OCI-LY7 (cell line): ENCODE data around the gene PPA2. TPM values are rescaled to one million over a fixed set of nuclear protein-coding genes. Genes with fewer than 3 reads are reported as not detected.
"Not testable (repeated sequence)": the region's sequence is repeated elsewhere in the genome, so short reads cannot be mapped to it uniquely, and the experiment has no call there.

Source experiments
- BruUV-seq: library from RNA; stranded (reverse); fragments of 400-500 nt; replicated peaks from 2 replicates; lab custom pipeline; 2021; lab: Mats Ljungman, UMichigan
- CTCF ChIA-PET: fragments of 300-600 bp; sonication (Branson Sonifier 250); formaldehyde crosslinking; loops from one replicate; lab custom pipeline; 2022; ENCODE audit warnings: antibody characterized with exemption; ENCODE audit not compliant: unreplicated experiment; lab: Charles Lee
- POLR2A ChIA-PET: fragments of 300-600 bp; sonication (Branson Sonifier 250); formaldehyde crosslinking; loops from one replicate; lab custom pipeline; 2022; ENCODE audit warnings: antibody characterized with exemption; lab: Charles Lee
- DNase-seq: peaks from one replicate; pipeline ENCODE4 v3.0.0-alpha.2; 2015; ENCODE audit warnings: low spot score
- H2AFZ ChIP-seq: fragments of 200-600 bp; sonication (generic), shearing (Covaris generic); 2 replicates; pipeline ENCODE4 v1.6.1; 2014; ENCODE audit warnings: mild to moderate bottlenecking, antibody characterized with exemption, low read length, moderate library complexity
- H3K27ac ChIP-seq: fragments of 200-600 bp; sonication (generic); 2 replicates; pipeline ENCODE4 v1.5.1; 2014; ENCODE audit warnings: mixed run types, low read depth, mild to moderate bottlenecking, moderate library complexity, low read length, inconsistent platforms; ENCODE audit not compliant: poor library complexity, severe bottlenecking
- H3K36me3 ChIP-seq: fragments of 200-600 bp; sonication (generic); 2 replicates; pipeline ENCODE4 v1.6.1; 2014; ENCODE audit warnings: mild to moderate bottlenecking, antibody characterized with exemption, low read length, moderate library complexity, mixed read lengths; ENCODE audit not compliant: insufficient read depth
- H3K4me1 ChIP-seq: fragments of 200-600 bp; sonication (generic); 2 replicates; pipeline ENCODE4 v1.5.1; 2014; ENCODE audit warnings: mild to moderate bottlenecking, low read length; ENCODE audit not compliant: insufficient read depth, poor library complexity, severe bottlenecking
- H3K4me2 ChIP-seq: fragments of 200-600 bp; sonication (generic); 2 replicates; pipeline ENCODE4 v1.6.1; 2014; ENCODE audit warnings: mild to moderate bottlenecking, low read length
- H3K4me3 ChIP-seq: fragments of 200-600 bp; sonication (generic); 2 replicates; pipeline ENCODE4 v1.5.1; 2014; ENCODE audit warnings: mild to moderate bottlenecking, low read depth, low read length; ENCODE audit not compliant: poor library complexity, severe bottlenecking
- H3K79me2 ChIP-seq: fragments of 200-600 bp; sonication (generic); 2 replicates; pipeline ENCODE4 v1.6.1; 2016; ENCODE audit warnings: low read depth, mild to moderate bottlenecking, low read length, moderate library complexity, mixed read lengths; ENCODE audit not compliant: insufficient read depth
- H3K9me2 ChIP-seq: fragments of 200-600 bp; sonication (generic); 2 replicates; pipeline ENCODE4 v1.6.1; 2016; ENCODE audit warnings: mild to moderate bottlenecking, low read length, mixed read lengths; ENCODE audit not compliant: insufficient read depth
- H3K9me3 ChIP-seq: fragments of 200-600 bp; sonication (generic); 2 replicates; pipeline ENCODE4 v1.6.1; 2014; ENCODE audit warnings: mild to moderate bottlenecking, mixed run types, low read length, mixed read lengths
- H4K20me1 ChIP-seq: fragments of 200-600 bp; sonication (generic); 2 replicates; pipeline ENCODE4 v1.6.1; 2014; ENCODE audit warnings: mild to moderate bottlenecking, antibody characterized with exemption, low read length, moderate library complexity, mixed read lengths; ENCODE audit not compliant: insufficient read depth
- EZH2phosphoT487 ChIP-seq: fragments of 200-600 bp; sonication (generic); IDR thresholded peaks from 2 replicates; pipeline ENCODE4 v1.6.1; 2018; ENCODE audit warnings: low read depth, borderline replicate concordance, mild to moderate bottlenecking, mixed run types, antibody characterized with exemption, low read length, moderate library complexity, mixed read lengths
- intact Hi-C: fragments of 100-400 bp; cut with micrococcal nuclease; formaldehyde crosslinking; loops from one replicate; pipeline ENCODE4 v1.10.0; 2022; ENCODE audit not compliant: unreplicated experiment
- total RNA-seq, 2 experiments: library from RNA; depleted of rRNA in 1 of 2; stranded (reverse); fragments of >200 nt in 1 of 2; shearing (Covaris generic) in 1 of 2; gene quantifications; 2 replicates each; pipeline ENCODE4 v1.2.3, GENCODE V29; 2014 to 2022
- TF ChIP-seq, protein P1 (sequence below): fragments of 200-600 bp; sonication (generic); conservative IDR thresholded peaks from 2 replicates; pipeline ENCODE4 v1.5.1; 2014; ENCODE audit warnings: mild to moderate bottlenecking, antibody characterized with exemption, low read length, moderate library complexity, mixed read lengths

Gene PPA2
- total RNA-seq, 2 experiments from 2014 or later, result 73.1 to 74.6 TPM

DNA sequence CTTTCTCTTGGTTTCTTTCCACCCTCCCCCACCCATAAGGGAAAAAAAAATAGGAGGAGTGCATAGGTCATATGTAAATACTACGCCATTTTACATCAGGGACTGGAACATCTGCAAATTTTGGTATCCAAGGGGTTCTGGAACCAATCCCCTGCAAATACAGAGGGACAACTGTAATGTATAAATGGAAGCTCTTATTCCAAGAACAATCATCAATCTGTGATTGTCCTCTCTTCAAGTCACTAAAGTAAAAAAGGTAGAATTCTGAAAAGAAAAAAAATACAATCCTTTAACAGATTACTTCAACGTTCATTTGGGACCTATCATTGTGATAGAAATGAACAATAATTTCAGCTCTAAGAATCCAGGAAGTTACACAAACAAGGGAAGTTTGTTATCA lies 13.6 kb downstream of the PPA2 start:
- H3K36me3 ChIP-seq, result peaks cover 6% of the 10 kb centered on the region; the same call in 1 of the 2 replicates
- H3K9me2 ChIP-seq, result no peaks in the 10 kb centered on the region
- no peaks in the 10 kb centered on the region for H4K20me1 ChIP-seq
- no peak for TF ChIP-seq EZH2phosphoT487
- TF ChIP-seq, protein P1, sequence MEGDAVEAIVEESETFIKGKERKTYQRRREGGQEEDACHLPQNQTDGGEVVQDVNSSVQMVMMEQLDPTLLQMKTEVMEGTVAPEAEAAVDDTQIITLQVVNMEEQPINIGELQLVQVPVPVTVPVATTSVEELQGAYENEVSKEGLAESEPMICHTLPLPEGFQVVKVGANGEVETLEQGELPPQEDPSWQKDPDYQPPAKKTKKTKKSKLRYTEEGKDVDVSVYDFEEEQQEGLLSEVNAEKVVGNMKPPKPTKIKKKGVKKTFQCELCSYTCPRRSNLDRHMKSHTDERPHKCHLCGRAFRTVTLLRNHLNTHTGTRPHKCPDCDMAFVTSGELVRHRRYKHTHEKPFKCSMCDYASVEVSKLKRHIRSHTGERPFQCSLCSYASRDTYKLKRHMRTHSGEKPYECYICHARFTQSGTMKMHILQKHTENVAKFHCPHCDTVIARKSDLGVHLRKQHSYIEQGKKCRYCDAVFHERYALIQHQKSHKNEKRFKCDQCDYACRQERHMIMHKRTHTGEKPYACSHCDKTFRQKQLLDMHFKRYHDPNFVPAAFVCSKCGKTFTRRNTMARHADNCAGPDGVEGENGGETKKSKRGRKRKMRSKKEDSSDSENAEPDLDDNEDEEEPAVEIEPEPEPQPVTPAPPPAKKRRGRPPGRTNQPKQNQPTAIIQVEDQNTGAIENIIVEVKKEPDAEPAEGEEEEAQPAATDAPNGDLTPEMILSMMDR, result no peak
- no peak overlapping the region for H2AFZ ChIP-seq
- H3K79me2 ChIP-seq, result no peaks in the 10 kb centered on the region
- ChIA-PET CTCF (no interaction called here), POLR2A (interaction anchor here (1.0 to 1.7 kb wide), 3 partner anchors 8 to 13 kb away, joined by 3 to 6 read pairs (median 4); partner anchors contain the start of gene PPA2)
- intact Hi-C loops, result no loop called here
- H3K4me1 ChIP-seq, result no peaks in the 10 kb centered on the region
- 0 out of 2 replicates have a peak, but pooled peaks cover 1% of the 10 kb centered on the region for H3K9me3 ChIP-seq
- no peak overlapping the region for H3K4me2 ChIP-seq
- H3K4me3 ChIP-seq, result no peak overlapping the region
- H3K27ac ChIP-seq, result no peak overlapping the region
- DNase-seq, result no peak
- no TSS peak for BruUV-seq

DNA sequence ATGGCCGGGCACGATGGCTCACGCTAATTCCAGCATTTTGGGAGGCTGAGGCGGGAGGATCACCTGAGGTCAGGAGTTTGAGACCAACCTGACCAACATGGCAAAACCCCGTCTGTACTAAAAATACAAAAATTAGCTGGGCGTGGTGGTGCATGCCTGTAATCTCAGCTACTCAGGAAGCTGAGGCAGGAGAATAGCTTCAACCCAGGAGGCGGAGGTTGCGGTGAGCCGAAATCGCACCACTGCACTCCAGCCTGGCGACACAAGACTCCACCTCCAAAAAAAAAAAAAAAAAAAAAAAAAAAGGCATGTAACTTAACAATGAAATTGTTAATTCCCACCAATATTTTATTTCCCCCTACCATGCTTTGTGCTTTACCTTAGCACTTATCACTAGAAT lies 15.3 kb downstream of the PPA2 start:
- H3K9me3 ChIP-seq, H3K27ac ChIP-seq, H3K9me2 ChIP-seq, CTCF ChIA-PET, intact Hi-C loops, H3K4me3 ChIP-seq, H3K36me3 ChIP-seq, H3K79me2 ChIP-seq, H3K4me2 ChIP-seq, H4K20me1 ChIP-seq, DNase-seq, H3K4me1 ChIP-seq, H2AFZ ChIP-seq, BruUV-seq: not testable (repeated sequence)
- POLR2A ChIA-PET, result interaction anchor here (0.6 kb wide), 1 partner anchor 669 kb away, joined by 4 read pairs; no protein-coding TSS in a partner anchor

DNA sequence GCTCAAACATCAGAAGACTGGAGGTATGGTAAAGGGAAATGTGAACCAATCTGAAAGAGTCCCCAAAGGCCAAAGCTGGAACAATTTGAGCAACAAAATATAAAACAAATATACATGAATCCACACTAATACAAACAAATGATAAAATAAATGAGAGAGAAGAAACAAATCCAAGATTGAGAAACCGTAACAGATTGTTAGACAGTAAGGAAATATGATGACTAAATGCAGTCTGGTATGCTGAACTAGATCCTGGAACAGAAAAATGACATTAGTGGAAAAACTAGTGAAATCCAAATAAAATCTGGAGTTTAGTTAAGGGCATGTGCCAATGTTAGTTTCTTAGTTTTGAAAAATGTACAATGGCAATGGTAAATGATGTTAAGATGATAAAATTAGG lies 15.9 kb downstream of the PPA2 start:
- no peak overlapping the region for H3K27ac ChIP-seq
- peaks cover 9% of the 10 kb centered on the region; the same call in 1 of the 2 replicates for H3K36me3 ChIP-seq
- no TSS peak for BruUV-seq
- POLR2A ChIA-PET, result interaction anchor here (0.6 to 2.7 kb wide), 2 partner anchors 16 to 670 kb away, joined by 4 to 6 read pairs; partner anchors contain the start of gene PPA2
- H3K79me2 ChIP-seq, result no peaks in the 10 kb centered on the region
- H3K4me2 ChIP-seq, result no peak overlapping the region
- H2AFZ ChIP-seq, result no peak overlapping the region
- no peak overlapping the region for H3K4me3 ChIP-seq
- CTCF ChIA-PET, result no interaction called here
- H3K9me3 ChIP-seq, result no peaks in the 10 kb centered on the region
- DNase-seq, result no peak
- no peaks in the 10 kb centered on the region for H3K9me2 ChIP-seq
- no peaks in the 10 kb centered on the region for H3K4me1 ChIP-seq
- intact Hi-C loops, result no loop called here
- no peaks in the 10 kb centered on the region for H4K20me1 ChIP-seq
- no peak for TF ChIP-seq EZH2phosphoT487
- TF ChIP-seq, protein P1, result no peak
